H1 (cell line): Measurements from ENCODE around the gene OR51B2. TPM values are rescaled to one million over a fixed set of nuclear protein-coding genes. Genes with fewer than 3 reads are reported as not detected.

Experiments
- CTCF ChIA-PET: fragments of 300-600 bp; sonication (Branson Sonifier 250); formaldehyde crosslinking; loops from one replicate; lab custom pipeline; 2021; ENCODE audit not compliant: partially characterized antibody; lab: Charles Lee
- POLR2A ChIA-PET: fragments of 300-600 bp; sonication (Branson Sonifier 250); formaldehyde crosslinking; loops from one replicate; lab custom pipeline; 2021; ENCODE audit warnings: inconsistent platforms; ENCODE audit not compliant: partially characterized antibody; lab: Charles Lee
- DNase-seq, 2 experiments: peaks; one replicate each; pipeline versions ENCODE4 v3.0.0 to v3.0.0-alpha.2; 2010 to 2022; ENCODE audit warnings: low spot score in 2 of 2, low read depth in 1 of 2, mixed read lengths in 1 of 2
- FAIRE-seq: peaks from 2 replicates; lab custom pipeline; 2011; peaks lifted over from hg19 to GRCh38; lab: Jason Lieb, UNC
- H2AFZ ChIP-seq: 2 replicates; pipeline ENCODE4 v1.8.1; 2012; ENCODE audit warnings: low read length, inconsistent platforms
- H2AK5ac ChIP-seq: 2 replicates; pipeline ENCODE4 v1.6.1; 2013; ENCODE audit warnings: low read depth, low read length
- H2BK120ac ChIP-seq: replicated peaks from 2 replicates; pipeline ENCODE3; 2013; ENCODE audit warnings: low read depth, low read length, inconsistent platforms
- H2BK12ac ChIP-seq: 2 replicates; pipeline ENCODE4 v1.6.1; 2013; ENCODE audit warnings: low read depth, low read length
- H2BK15ac ChIP-seq: 2 replicates; pipeline ENCODE4 v1.6.1; 2013; ENCODE audit warnings: low read length
- H2BK20ac ChIP-seq: 2 replicates; pipeline ENCODE4 v1.6.1; 2013; ENCODE audit warnings: low read length
- H2BK5ac ChIP-seq: 2 replicates; pipeline ENCODE4 v1.6.1; 2013; ENCODE audit warnings: low read depth, low read length
- H3K14ac ChIP-seq: 2 replicates; pipeline ENCODE4 v1.6.1; 2013; ENCODE audit warnings: inconsistent platforms; ENCODE audit not compliant: insufficient read length
- H3K18ac ChIP-seq: 2 replicates; pipeline ENCODE4 v1.6.1; 2013; ENCODE audit warnings: low read length; ENCODE audit errors: extremely low read depth
- H3K23ac ChIP-seq: 2 replicates; pipeline ENCODE4 v1.6.1; 2013; ENCODE audit warnings: inconsistent platforms; ENCODE audit not compliant: insufficient read length
- H3K23me2 ChIP-seq: 2 replicates; pipeline ENCODE4 v1.6.1; 2013; ENCODE audit warnings: low read depth, low read length
- H3K27ac ChIP-seq: 2 replicates; pipeline ENCODE4 v1.6.1; 2011; ENCODE audit warnings: low read depth, low read length, inconsistent platforms
- H3K27me3 ChIP-seq, 4 experiments: replicated peaks in 1 of 4; 1 replicate in 1 of 4; 2 replicates in 3 of 4; pipeline versions ENCODE4 v1.6.1 to v1.8.1; 2011 to 2013; ENCODE audit warnings: low read length in 3 of 4, mild to moderate bottlenecking in 3 of 4, inconsistent platforms in 2 of 4, mixed read lengths in 2 of 4, moderate library complexity in 1 of 4; ENCODE audit not compliant: control insufficient read depth in 3 of 4, insufficient read depth in 3 of 4; ENCODE audit errors: extremely low read depth in 1 of 4
- H3K36me3 ChIP-seq, 4 experiments: 2 replicates each; pipeline versions ENCODE4 v1.6.1 to v1.8.1; 2011 to 2013; ENCODE audit warnings: mild to moderate bottlenecking in 4 of 4, low read length in 3 of 4, moderate library complexity in 2 of 4, control low read depth in 1 of 4, inconsistent platforms in 1 of 4; ENCODE audit not compliant: insufficient read depth in 4 of 4, control insufficient read depth in 2 of 4
- H3K4ac ChIP-seq: replicated peaks from 2 replicates; pipeline ENCODE3; 2013; ENCODE audit warnings: low read length, low read depth, mixed read lengths, inconsistent platforms; ENCODE audit not compliant: insufficient read length
- H3K4me1 ChIP-seq, 4 experiments: replicated peaks in 1 of 4; 1 replicate in 1 of 4; 2 replicates in 3 of 4; pipeline versions ENCODE4 v1.6.1 to v1.8.1; 2011 to 2013; ENCODE audit warnings: low read length in 3 of 4, inconsistent platforms in 2 of 4, mixed read lengths in 1 of 4; ENCODE audit not compliant: insufficient read depth in 4 of 4, control insufficient read depth in 3 of 4
- H3K4me2 ChIP-seq, 2 experiments: 2 replicates each; pipeline versions ENCODE4 v1.6.1 to v1.8.1; 2011 to 2013; ENCODE audit warnings: low read depth in 2 of 2, low read length in 2 of 2, control low read depth in 1 of 2, inconsistent platforms in 1 of 2, mild to moderate bottlenecking in 1 of 2; ENCODE audit not compliant: insufficient read depth in 1 of 2
- H3K4me3 ChIP-seq, 4 experiments: fragments of 200-600, 300-600 bp in 1 of 4; sonication (generic), shearing (Covaris generic), sonication (Bioruptor Twin) in 1 of 4; 2 replicates each; pipeline versions ENCODE4 v1.5.1 to v1.8.1; 2011 to 2016; ENCODE audit warnings: low read length in 4 of 4, low read depth in 3 of 4, control low read depth in 2 of 4, inconsistent platforms in 2 of 4, mild to moderate bottlenecking in 2 of 4, mixed read lengths in 1 of 4, moderate library complexity in 1 of 4; ENCODE audit not compliant: insufficient read depth in 2 of 4; ENCODE audit errors: extremely low read depth in 1 of 4
- H3K56ac ChIP-seq: replicated peaks from 2 replicates; pipeline ENCODE3; 2013; ENCODE audit warnings: low read depth, mild to moderate bottlenecking, mixed read lengths, low read length, inconsistent platforms; ENCODE audit not compliant: insufficient read length
- H3K79me1 ChIP-seq: 2 replicates; pipeline ENCODE4 v1.6.1; 2013; ENCODE audit warnings: low read depth, low read length, control low read depth
- H3K79me2 ChIP-seq, 2 experiments: 2 replicates each; pipeline versions ENCODE4 v1.6.1 to v1.8.1; 2012 to 2013; ENCODE audit warnings: low read length in 2 of 2, mild to moderate bottlenecking in 2 of 2, inconsistent platforms in 1 of 2; ENCODE audit not compliant: insufficient read depth in 2 of 2, control insufficient read depth in 1 of 2
- H3K9ac ChIP-seq, 4 experiments: replicated peaks in 1 of 4; 1 replicate in 1 of 4; 2 replicates in 3 of 4; pipeline versions ENCODE4 v1.6.1 to v1.8.1; 2011 to 2013; ENCODE audit warnings: low read depth in 3 of 4, low read length in 3 of 4, control low read depth in 2 of 4, mild to moderate bottlenecking in 2 of 4, moderate library complexity in 2 of 4, inconsistent platforms in 1 of 4; ENCODE audit errors: extremely low read depth in 1 of 4
- H3K9me3 ChIP-seq, 2 experiments: 2 replicates each; pipeline versions ENCODE4 v1.6.1 to v1.8.1; 2012 to 2013; ENCODE audit warnings: mild to moderate bottlenecking in 2 of 2, moderate library complexity in 2 of 2, control low read depth in 1 of 2, inconsistent platforms in 1 of 2, low read depth in 1 of 2, low read length in 1 of 2, mixed read lengths in 1 of 2; ENCODE audit not compliant: insufficient read depth in 2 of 2
- H4K20me1 ChIP-seq, 2 experiments: replicated peaks in 1 of 2; 2 replicates each; pipeline versions ENCODE3 to v1.8.1; 2011 to 2013; ENCODE audit warnings: inconsistent platforms in 2 of 2, low read length in 2 of 2, mild to moderate bottlenecking in 1 of 2; ENCODE audit not compliant: insufficient read depth in 2 of 2, control insufficient read depth in 1 of 2
- H4K5ac ChIP-seq: 2 replicates; pipeline ENCODE4 v1.6.1; 2013; ENCODE audit warnings: low read length, low read depth, mixed read lengths, inconsistent platforms; ENCODE audit not compliant: insufficient read length
- H4K8ac ChIP-seq: 2 replicates; pipeline ENCODE4 v1.8.0; 2013; ENCODE audit warnings: mild to moderate bottlenecking, moderate library complexity, low read length, inconsistent platforms; ENCODE audit not compliant: insufficient read depth; ENCODE audit errors: extremely low read depth
- H4K91ac ChIP-seq: replicated peaks from 2 replicates; pipeline ENCODE3; 2013; ENCODE audit warnings: low read length, mixed read lengths, inconsistent platforms; ENCODE audit not compliant: insufficient read length
- ATF3 ChIP-seq: IDR thresholded peaks from 2 replicates; pipeline ENCODE4 v1.6.1; 2011; ENCODE audit warnings: low read depth, mild to moderate bottlenecking, low read length; ENCODE audit not compliant: insufficient read depth
- CBX5 ChIP-seq: fragments of 300-800, 300-1000 bp; sonication (generic); IDR thresholded peaks from 2 replicates; pipeline ENCODE4 v1.7.1; 2016; ENCODE audit warnings: antibody characterized with exemption, low read length, low read depth
- JUND ChIP-seq: IDR thresholded peaks from 2 replicates; pipeline ENCODE4 v1.6.1; 2011; ENCODE audit warnings: mild to moderate bottlenecking, improper control_type of control experiment, low read length
- KDM5A ChIP-seq: fragments of 200-600 bp; IDR thresholded peaks from 2 replicates; pipeline ENCODE4 v1.7.1; 2012; ENCODE audit warnings: mild to moderate bottlenecking, low read length, inconsistent platforms, mixed read lengths
- POU5F1 ChIP-seq: IDR thresholded peaks from 2 replicates; pipeline ENCODE4 v1.6.1; 2011; ENCODE audit warnings: low read depth, mild to moderate bottlenecking, low read length, moderate library complexity
- SIN3A ChIP-seq, 2 experiments: IDR thresholded peaks in 1 of 2; conservative IDR thresholded peaks in 1 of 2; 2 replicates each; pipeline ENCODE4 v1.6.1; 2011 to 2012; ENCODE audit warnings: low read length in 2 of 2, improper control_type of control experiment in 1 of 2, low read depth in 1 of 2, mild to moderate bottlenecking in 1 of 2
- SUZ12 ChIP-seq: fragments of 200-600 bp; sonication (generic); IDR thresholded peaks from 2 replicates; pipeline ENCODE4 v1.6.1; 2012; ENCODE audit warnings: mild to moderate bottlenecking, inconsistent platforms, low read length, moderate library complexity, mixed read lengths
- TBP ChIP-seq: IDR thresholded peaks from 2 replicates; pipeline ENCODE4 v1.6.1; 2011; ENCODE audit warnings: low read depth, low read length, improper control_type of control experiment
- WGBS, 2 experiments: shearing (Covaris generic) in 1 of 2; methylation state at CpG; one replicate each; pipeline versions ENCODE4 v1.1.6 to v1.1.7; 2013 to 2015; ENCODE audit warnings: low lambda C conversion rate in 2 of 2, mixed read lengths in 2 of 2, inconsistent platforms in 1 of 2, low coverage in 1 of 2, missing lambda C conversion rate in 1 of 2; ENCODE audit not compliant: insufficient replicate concordance in 2 of 2, insufficient coverage in 1 of 2, insufficient read length in 1 of 2; ENCODE audit errors: extremely low coverage in 1 of 2, missing lambda C conversion rate in 1 of 2; 5-methylcytosine and 5-hydroxymethylcytosine counted together
- polyA plus RNA-seq, 7 experiments: library from polyadenylated mRNA; depleted of rRNA in 3 of 7; stranded (reverse) in 5 of 7; unstranded in 2 of 7; fragments of >200 nt in 5 of 7; fragments of 200-250 nt in 2 of 7; gene quantifications; 1 replicate in 5 of 7; 2 replicates in 1 of 7; 4 replicates in 1 of 7; pipeline versions ENCODE4 v1.2.1 to v1.2.3, GENCODE V29; 2011 to 2013; ENCODE audit warnings: missing spikeins in 2 of 7, mixed read lengths in 2 of 7
- total RNA-seq: library from RNA; stranded (reverse); fragmentation: NEBNext Ultra II Directional; extraction: Animal tissue kit (Norgen Biotek cat#: 25700); gene quantifications from 2 replicates; pipeline ENCODE4 v1.2.1, GENCODE V29; 2021
- TF ChIP-seq, protein P1 (sequence below): IDR thresholded peaks from 2 replicates; pipeline ENCODE4 v1.6.1; 2012; ENCODE audit warnings: inconsistent platforms

The OR51B2 gene
- total and polyA plus RNA-seq, 2 of the 8 experiments (the other 6 are each of a cell fraction or from before 2014, with no cell fraction given) = not detected

DNA sequence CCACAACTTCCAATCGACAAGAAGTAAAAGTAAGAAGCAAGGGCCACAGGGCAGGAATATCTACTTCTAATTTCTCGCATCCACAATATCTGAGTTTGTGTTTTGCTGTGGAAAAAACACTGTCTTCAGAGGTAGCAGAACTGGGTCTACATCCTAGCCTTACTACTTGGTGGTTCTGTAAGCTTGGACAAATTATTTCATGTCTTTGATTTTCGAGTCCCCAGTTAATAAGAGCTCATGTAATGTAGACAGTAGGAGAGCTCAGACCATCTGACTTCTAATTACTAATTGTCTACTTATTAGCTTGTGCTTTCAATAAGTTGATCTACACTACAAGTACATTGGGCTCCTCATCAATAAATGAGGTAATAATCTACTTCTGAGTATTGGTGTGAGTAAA, 41.0 kb downstream of the OR51B2 start:
- H2BK20ac ChIP-seq = no peak overlapping the region
- H4K8ac ChIP-seq = no peak overlapping the region
- no peak overlapping the region for H3K23ac ChIP-seq
- H2AFZ ChIP-seq = no peak overlapping the region
- no peak for DNase-seq
- no peak overlapping the region for H4K5ac ChIP-seq
- CTCF ChIA-PET = interaction anchor here (8.6 kb wide), 1 partner anchor 7 kb away, joined by 48 read pairs; no protein-coding TSS in a partner anchor
- H4K91ac ChIP-seq = no peak overlapping the region
- no peak overlapping the region for H2BK15ac ChIP-seq
- no peak for FAIRE-seq
- no peaks in the 10 kb centered on the region for H3K23me2 ChIP-seq
- no peaks in the 10 kb centered on the region for H3K36me3 ChIP-seq
- H2BK5ac ChIP-seq = no peak overlapping the region
- H3K27me3 ChIP-seq = no peaks in the 10 kb centered on the region
- H3K18ac ChIP-seq = no peak overlapping the region
- POLR2A ChIA-PET = no interaction called here
- H2BK120ac ChIP-seq = no peak overlapping the region
- H3K9me3 ChIP-seq = no peaks in the 10 kb centered on the region
- no peak overlapping the region for H3K4me3 ChIP-seq
- no peak overlapping the region for H3K4ac ChIP-seq
- H3K79me2 ChIP-seq = no peaks in the 10 kb centered on the region
- TF ChIP-seq, protein P1, sequence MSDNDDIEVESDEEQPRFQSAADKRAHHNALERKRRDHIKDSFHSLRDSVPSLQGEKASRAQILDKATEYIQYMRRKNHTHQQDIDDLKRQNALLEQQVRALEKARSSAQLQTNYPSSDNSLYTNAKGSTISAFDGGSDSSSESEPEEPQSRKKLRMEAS = no peak
- TF ChIP-seq SUZ12 (no peak), ATF3 (no peak), KDM5A (no peak), POU5F1 (no peak), SIN3A (conservative IDR thresholded peaks at IDR 0.05 in 1 of 2, IDR thresholded peaks at IDR 0.05 in 1 of 2; ENCODE audit: low read depth in 1 of 2, low read length in 2 of 2) (no peak), JUND (no peak), CBX5 (no peak), TBP (no peak)
- H3K4me1 ChIP-seq = no peaks in the 10 kb centered on the region; a peak in 1 of 7 replicates
- H2BK12ac ChIP-seq = no peak overlapping the region
- H3K14ac ChIP-seq = no peak overlapping the region
- no peak overlapping the region for H3K27ac ChIP-seq
- 0 out of 2 replicates have a peak, but pooled peaks cover 2% of the 10 kb centered on the region for H3K79me1 ChIP-seq
- 87% methylated on average over 3 of the region's 3 CpGs; no CpG with 5 or more reads in 1 of the 2 experiments for WGBS, 2 experiments
- H3K4me2 ChIP-seq = no peak overlapping the region
- no peaks in the 10 kb centered on the region for H4K20me1 ChIP-seq
- H2AK5ac ChIP-seq = no peak overlapping the region
- no peak overlapping the region for H3K9ac ChIP-seq
- no peak overlapping the region for H3K56ac ChIP-seq
